Ureter (tissue), 1 donor: ENCODE data around the gene FAM170B. TPM values are rescaled to one million over a fixed set of nuclear protein-coding genes. Genes with fewer than 3 reads are reported as not detected.

Experiments used
- DNase-seq: peaks from one replicate; pipeline ENCODE4 v3.0.0-alpha.2; 2020; ENCODE audit warnings: low spot score
- total RNA-seq: library from RNA; stranded (reverse); gene quantifications from one replicate; pipeline ENCODE4 v1.2.4, GENCODE V29; 2023
- donor health status: DM: yes; HTN: yes; CAD: no.

Gene FAM170B
- total RNA-seq, 1 donor from 2014 or later = not detected

DNA sequence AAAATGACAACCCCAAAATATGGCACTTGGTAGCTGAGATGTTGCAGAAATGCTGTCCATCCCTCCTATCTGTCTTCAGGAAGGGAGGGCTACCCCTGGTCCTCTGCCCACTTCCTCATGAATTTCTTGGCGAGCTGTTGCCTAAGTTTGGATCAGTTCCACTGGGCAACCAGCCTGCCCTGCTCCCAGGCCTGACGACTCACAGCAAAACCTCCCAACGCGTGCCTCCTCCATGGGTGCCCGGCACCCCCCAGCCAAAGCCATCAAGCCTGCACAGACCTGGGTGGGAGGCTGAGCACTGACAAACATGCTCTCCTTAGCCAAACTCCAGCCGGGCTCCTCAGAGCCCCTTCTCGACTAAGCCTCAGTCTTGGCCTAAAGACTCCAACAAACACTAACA is 27.4 kb downstream of the FAM170B start:
- DNase-seq = no peak

DNA sequence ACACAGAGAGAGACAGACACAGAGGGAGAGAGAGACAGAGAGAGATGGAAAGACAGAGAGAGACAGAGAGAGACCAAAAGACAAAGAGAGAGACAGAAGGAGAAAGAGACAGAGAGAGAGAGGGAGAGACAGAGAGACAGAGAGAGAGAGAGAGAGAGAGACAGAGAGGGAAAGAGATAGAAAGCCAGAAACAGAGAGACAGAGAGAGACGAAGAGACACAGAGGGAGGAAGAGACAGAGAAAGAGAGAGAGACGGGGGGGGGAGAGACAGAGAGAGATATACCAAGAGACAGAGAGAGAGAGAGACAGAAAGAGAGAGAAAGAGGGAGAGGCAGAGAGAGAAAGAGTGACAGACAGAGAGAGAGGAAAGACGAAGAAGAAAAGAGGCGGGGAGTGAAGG is 28.7 kb downstream of the FAM170B start:
- no peak for DNase-seq

DNA sequence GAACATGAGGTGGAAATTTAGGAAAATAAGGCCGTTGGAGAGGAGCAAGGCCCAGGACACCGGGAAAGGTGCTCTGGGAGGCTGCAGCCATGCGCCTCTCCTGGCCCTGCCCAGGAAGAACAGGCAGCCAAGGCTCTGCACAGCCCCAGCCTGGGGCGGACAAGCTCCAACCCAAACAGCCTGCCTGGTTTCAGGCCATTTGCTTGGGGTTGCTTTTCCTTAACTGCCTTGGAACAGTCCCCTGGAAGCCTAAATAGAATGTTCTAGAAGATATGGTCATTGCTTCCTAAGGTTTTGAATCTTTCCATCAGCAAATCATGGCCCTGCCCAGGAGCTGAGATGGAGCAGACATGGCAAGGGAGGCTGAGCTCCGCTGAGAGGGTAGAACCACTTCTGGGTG is 29.5 kb downstream of the FAM170B start:
- DNase-seq = no peak

DNA sequence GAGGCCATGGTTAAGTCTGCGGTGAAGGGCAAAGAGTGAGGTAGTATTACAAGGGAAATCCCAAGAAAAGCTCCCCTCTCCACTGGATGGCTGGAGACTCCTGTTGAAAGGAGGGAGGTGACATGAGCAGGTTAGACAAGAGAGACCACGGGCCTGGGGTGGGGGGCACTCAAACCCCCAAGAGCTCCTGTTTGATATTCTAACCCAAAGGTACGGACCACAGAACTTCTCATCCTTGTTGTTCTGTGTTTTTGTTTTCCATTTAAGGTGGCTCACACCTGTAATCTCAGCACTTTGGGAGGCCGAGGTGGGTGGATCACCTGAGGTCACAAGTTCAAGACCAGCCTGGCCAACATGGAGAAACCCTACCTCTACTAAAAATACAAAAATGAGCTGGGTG is 30.1 kb downstream of the FAM170B start:
- no peak for DNase-seq

DNA sequence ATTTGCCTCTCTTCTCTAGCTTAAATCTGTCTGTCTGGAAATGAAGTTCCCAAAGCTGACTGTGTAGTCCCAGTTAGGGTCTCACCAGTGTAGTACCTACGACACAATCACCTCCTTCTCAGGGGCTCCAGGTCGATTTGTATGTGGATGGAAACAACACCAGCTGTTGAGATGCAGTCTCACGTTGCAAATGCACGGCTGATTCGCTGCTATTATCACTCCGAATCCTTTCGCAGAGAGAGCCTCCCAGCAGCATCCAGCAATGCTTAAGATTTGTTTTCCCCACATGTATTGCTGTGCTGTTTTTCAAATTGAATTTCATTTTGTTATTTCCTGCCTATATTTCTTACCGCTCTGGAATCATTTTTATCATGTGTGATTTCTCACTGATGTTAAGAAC is 34.8 kb downstream of the FAM170B start:
- DNase-seq = no peak

DNA sequence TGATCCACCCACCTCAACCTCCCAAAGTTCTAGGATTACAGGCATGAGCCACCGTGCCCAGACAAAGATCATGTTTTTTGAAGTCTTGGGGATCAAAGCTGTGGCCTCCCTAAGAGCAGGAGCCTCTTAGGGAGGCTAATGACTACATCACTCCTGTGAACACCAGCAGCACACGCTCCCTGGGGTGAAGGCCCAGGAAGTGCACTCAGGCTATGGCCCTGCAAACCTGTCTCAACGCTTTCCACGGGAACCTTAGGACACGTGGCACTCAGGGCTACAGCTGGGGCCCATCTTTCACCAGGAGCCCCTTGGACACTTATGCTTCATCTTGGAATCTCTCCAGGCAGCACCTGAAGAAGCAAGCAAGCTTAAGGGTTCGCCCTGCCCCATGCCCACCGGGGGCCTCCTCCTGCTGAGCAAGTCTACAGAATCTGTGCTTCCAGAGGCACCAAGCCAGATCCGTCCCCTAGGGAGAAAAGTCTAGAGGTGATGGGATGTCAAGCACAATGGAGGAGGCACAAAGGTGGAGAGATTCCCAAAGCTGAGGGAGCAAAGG is 36.9 kb downstream of the FAM170B start:
- no peak for DNase-seq

DNA sequence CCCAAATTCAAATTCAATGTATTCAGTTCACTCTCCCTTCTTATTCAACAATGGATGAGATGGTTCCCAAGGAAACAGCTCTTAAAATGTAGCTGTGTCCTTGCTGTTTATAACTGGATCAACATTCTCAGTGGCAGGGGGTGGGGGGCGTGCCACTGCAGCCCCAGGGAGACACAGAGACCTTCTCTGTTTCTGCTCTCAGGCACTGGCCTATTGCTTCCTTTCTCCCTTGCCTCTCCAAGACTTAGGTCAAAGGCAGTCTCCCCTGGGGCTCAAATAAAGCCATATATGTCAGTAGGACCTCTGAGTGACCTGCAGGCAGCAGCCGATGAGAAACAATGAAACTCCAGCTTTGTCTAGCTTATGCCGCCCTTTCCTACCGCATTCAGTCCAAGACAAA is 39.2 kb downstream of the FAM170B start:
- DNase-seq = no peak

DNA sequence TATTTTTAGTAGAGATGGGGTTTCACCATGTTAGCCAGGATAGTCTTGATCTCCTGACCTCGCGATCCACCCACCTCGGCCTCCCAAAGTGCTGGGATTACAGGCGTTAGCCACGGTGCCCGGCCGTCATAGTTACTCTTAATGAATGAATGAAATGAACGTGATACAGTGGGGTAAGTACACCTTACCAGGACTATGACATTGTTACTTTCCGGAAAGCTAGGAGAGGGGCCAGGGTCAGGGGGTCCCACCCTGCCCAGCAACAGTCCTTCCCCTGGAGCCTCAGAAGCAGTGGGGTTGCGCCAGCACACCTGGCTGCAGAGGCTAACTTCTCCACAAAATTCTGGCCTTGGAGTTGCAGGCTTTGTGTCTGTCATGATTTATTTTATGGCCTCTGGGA is 39.9 kb downstream of the FAM170B start:
- DNase-seq = no peak

DNA sequence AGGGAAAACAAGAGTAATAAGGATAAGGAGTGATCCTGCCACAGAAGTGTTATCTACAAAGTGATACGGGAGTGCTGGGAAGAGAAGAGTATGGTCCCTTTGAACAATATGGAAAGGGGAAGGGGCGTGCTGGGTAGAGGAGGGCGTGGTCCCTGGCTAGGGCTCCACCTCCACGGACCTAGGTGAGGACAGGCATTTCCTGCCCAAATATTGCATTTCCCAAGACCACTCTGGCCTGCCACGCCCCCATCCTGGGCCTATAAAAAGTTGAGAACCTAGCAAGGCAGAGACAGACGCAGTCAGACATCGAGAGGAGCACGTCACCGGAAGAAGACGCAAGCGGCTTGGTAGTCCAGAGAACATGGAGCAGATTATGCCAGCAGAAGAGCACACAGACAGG is 41.3 kb downstream of the FAM170B start:
- DNase-seq = no peak

DNA sequence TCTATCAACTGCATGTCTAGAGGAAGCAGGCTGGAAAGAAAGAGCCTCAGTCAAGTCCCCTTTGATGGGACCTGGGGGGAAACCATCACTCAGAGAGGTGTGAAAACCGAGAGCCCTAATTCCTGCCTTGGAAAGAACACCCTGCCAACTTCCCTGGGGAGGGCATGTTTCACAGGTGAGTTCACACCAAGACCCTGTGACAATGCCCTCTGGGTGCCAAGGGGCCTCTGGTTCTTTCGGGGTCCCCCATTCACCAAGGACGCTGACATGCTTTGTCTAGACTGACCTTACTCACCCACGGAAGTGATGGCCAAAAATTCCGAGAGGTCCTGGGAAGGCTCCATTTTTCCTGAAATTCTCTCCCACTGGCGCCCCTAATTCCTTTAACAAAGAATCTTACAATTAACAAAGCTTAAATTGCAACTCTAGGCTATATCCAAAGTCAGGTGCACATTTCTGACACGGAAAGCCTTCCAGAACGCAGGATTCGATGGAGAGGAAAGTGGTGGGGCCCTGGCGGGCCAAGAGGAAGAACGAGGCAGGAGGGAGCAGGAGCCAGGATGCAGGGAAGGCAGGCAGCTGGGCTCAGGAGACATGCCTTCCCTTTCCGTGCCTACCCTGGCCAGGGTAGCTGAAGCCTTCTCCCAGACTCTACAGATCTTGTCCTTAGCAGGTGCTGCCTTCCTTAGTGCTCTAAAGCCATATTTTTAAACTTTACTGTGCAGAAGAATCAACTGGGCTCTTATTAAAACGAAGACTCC is 42.2 kb downstream of the FAM170B start:
- no peak for DNase-seq

DNA sequence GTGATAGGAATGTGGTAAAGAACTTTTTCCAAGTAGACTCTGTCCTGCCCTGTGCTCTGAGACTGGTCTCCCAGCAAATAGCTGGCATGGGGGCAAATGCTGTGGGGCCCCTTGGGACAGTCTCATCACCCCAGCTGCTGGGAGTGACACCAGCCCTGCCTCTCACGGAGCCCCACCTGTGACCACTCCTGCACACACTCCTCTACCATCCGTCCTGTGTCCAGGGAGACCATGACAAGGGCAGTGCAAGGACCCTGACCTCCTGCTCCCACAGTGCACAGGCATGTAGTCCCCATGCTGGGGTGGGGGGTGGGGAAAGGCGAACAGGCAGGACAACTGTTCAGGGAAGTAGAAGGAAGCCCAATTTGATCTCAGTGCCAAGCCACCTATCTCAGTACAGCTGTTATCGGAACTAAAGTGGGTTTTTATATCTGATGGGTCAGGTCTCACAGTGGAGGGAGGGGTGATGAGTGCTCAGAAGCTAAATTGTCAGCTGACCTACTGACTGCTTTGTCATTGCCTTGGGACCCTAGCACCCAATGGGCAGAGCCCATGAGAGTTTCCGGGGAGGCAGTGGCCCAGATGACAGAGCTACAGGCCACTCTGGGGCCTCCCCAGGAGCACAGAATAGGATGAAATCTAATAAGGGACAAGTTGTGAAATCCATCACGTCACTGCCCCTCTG is 43.0 kb downstream of the FAM170B start:
- no peak for DNase-seq

DNA sequence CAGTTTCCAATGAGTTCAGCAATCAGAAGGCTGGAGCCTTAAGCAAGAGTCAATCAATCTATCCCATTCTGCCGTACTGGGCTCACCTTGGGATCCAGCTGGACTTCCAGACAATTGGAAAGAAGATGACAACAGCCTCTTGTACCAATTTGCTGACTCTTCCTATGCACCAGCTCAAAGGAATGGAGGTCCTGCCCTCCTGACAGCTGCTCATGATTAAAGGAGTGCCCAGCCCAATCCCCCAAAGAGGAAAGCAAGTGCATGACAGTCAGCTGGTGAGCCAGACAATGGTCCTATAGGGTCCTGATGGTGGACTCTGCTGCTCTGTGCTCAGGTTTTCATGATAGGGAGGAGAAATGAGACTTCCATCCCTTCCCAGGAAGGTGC is 43.6 kb downstream of the FAM170B start:
- DNase-seq = no peak

DNA sequence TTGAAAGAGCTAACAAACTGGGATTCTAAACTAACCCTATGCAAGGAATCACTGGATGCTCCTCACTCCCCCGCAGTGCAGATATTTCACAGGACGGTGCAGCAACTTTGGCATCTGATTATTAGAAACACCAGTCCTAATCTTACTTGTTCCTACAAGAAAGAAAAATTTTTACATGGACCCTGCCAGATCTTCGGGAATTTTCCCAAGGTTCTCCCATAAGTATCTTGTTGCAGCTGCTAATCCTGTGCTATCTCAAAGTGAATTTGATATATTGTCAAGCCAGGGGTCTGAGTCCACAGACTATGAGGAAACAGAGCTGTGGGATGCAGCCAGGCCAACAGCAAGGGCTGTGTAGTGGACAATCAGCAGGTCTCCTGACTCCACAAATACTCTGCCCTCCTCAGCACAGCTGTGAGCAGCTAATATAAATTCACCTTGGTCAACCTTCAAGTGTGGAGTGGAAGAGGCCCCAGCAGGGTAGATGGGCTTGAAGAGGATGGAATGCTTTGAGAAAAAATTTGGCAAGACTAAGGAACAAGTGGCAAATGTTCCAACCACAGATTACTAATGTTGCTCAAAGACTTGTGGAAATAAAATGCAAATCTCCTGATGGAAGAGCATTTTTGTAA is 44.1 kb downstream of the FAM170B start:
- no peak for DNase-seq

DNA sequence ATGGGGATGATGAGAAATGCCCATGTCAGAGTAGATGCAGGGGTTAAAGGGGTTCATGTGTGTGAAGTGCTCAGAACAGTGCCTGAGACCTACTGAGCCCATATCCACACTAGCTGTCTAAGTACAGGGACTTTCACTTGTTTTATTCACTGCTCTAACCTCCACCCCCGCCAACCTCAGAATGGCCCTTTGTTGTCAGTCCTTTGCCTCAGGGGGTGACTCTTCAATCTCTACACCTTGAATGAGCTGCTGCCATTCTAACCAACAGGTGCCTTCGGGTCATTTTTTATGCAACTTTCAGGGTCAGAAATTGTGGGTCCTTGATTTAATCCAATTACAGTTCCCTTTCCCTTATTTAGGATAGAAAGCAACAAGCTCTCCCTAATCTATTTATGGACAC is 44.7 kb downstream of the FAM170B start:
- no peak for DNase-seq

DNA sequence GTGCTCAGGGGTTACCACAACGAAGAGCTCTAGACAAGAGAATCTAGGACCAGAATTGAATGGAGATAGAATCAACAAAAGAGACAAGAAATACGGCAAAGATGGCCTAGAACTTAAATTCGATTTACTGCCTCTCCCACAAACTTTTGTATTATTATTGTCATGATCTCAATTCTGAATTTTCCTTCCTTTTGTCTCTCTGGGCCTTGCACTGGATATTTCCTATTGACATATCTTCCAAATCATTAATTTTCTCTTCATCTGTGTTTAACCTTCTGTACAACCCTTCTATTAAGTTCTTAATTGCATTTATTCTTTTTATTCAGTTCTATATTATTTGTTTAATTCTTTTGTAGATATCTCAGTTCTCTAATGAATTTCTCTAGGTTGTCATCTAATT is 46.9 kb downstream of the FAM170B start:
- DNase-seq = no peak

DNA sequence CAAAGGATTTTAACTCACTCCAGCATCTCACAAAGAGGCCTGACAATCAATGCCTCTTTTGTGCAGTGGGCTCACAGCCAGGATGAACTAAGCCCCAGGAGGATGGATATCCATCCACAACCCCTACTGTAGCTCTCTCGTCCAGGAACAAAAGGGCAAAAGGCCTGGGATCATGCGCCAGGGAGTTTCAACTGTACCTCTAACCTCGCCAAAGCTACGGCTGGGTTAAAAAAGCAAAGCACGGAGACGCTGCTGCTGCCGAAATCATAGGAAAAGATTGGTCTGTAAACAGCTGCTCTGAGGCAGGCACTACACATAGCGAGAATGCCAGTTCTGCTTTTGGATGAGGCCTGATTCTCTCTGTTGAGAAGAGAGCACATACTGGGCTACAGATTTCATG is 50.6 kb downstream of the FAM170B start:
- no peak for DNase-seq

DNA sequence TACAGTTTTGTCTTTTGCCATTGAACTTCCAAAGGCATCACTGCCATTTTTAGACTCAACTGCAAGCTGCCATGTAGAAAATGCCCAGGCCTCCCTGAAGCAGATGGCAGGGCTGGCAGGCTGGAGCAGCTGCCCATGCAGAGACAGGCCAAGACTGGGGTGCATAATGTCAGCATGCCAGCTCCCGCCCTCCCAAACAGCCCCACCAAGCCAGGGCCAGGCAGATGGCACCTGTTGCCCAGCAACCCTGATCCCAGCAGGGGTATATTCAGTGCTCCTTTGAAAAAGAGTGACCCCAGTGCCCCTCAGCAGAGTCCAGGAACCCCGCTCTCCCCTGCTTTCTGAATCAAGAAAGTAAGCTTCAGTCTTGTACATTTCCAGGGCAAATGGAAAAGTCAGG is 51.1 kb downstream of the FAM170B start:
- DNase-seq = no peak

DNA sequence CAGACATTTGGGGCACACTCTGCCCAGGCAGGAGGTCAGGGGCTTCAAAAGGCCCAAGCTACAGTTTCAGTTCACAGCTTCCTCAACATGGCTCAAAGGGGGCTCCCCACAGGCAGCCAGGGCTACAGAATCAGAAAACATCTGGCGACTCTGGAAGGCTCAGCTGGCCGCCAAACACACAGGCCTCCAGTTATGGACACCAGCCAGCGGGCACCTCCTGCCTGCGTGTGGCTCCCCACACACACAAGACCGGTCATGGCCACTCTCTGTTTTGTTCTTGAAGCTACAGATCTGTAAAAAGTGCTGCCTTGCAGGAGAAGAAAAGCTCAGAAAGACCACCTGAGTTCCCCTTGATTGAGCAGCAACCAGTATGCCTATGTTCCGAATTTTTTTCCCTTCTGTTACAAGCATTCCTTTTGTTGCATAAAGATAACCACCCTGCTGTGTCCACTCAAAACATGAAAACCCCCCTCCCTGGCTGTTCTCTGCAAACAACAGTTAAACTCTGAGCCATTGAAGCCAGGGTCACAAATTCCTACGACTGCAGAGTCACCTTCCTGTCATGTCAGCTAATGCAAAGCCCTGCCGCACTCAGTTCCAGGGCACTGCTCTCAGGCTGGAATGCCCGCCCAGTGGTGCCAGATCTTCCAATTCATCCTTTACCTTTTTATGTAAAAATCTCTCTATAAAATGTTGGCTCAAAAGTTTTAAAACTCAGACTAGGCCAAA is 52.1 kb downstream of the FAM170B start:
- DNase-seq = no peak
